Measurements from ENCODE around the gene CCDC174.

CCDC174 gene

DNA sequence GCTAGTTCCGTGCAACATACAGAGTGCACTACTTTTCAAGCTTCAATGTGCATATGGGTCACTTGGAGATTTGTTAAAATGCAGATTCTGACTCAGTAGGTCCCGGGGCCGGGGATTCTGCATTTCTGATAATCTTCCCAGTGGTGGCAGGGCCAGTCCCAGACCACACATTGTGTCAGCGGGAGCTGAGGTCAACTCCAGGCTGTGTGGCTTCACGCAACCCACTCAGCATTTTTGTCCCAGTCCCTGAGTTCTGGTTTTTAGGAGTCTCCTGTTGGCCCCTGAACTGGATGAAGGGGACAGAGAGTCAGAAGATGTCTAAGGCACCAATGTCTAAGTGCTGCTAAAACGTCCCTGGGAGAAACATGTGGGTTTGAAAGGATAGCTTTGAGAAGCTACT lies 26.1 kb upstream of the CCDC174 start:
- DNase-seq (ENCODE audit: low read depth) = no peak

DNA sequence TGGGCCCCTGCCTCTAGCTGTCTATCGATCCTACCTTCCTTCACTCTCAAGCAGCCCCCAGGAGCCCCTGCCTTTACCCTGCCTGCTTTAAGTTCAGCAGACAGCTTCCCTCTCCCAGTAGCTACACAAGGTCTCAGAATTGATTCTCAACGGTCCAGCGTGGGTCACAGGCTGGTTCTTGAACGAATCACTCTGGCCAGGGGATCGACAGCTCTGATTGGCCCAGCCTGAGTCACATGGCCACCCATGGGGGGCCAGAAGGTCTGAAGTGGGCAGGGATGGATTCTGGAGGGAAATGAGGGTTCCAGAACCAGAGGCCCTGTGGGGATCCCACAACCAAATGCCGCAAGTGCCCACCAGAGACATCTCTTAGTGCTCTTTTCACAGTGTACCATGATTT lies 23.7 kb upstream of the CCDC174 start:
- DNase-seq (ENCODE audit: low read depth) = no peak

DNA sequence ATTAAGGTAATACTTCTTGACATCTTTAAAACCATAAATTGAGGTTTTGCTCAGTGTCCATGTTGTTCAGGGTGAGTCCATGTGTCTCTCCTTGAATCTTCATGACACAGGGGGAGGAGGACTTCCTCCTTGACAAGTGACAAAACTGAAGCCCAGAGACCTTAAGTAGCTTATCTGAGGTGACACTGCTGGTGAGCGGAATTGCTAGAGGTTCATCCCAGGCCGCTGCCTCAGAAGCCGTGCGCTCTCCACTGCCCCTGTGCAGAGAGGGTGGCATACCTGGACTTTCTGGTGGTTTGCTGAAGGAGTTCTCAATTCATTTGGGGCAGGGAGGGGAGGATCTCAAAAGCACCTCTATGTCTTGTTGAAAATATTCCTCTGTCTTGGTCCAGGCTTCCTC lies 23.2 kb upstream of the CCDC174 start:
- DNase-seq (ENCODE audit: low read depth) = no peak

DNA sequence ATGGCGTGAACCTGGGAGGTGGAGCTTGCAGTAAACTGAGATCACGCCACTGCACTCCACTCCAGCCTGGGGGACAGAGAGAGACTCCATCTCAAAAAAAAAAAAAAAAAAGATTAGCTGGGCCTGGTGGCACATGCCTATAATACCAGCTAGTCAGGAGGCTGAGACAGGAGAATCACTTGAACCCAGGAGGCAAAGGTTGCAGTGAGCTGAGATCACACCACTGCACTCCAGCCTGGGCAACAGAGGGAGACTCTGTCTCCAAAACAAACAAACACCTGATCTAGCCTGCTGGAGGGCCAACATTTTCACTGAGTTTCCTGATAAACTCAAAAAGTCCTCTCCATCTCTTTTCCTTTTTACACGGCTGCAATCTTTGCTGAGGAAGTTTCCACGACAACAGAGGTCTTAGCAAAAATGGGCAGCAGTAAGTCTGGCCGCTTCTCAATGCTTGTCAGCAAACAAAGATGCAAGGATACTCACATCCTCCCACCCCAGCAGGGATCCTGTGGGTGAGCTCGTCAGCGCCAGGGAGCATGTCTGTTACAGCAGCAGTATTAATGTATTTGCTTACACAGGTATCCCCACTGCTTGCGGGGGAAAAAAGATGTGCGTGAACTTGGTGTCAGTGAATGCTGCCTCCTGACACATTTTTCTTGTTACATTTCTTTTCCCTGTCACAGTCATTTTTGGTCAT lies 21.0 kb upstream of the CCDC174 start:
- DNase-seq (ENCODE audit: low read depth) = no peak

DNA sequence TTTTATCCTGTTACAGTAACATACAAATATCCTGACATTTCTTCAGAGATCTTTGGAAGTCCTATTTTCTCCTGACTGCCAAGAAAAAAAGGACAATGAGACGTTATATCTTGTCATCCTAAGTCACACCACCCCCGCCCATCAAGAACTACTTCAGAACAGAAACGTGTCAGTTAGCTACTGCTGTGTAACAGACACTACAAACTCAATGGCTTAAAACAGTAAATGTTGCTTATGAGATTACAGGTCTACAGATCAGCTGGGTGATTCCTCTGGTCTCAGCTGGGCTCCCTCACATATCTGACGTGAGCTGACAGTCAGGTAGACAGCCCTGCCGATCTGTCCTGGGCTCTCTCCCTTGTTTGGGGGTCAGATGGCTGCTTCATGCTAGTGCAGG lies 20.5 kb upstream of the CCDC174 start:
- DNase-seq (ENCODE audit: low read depth) = no peak

DNA sequence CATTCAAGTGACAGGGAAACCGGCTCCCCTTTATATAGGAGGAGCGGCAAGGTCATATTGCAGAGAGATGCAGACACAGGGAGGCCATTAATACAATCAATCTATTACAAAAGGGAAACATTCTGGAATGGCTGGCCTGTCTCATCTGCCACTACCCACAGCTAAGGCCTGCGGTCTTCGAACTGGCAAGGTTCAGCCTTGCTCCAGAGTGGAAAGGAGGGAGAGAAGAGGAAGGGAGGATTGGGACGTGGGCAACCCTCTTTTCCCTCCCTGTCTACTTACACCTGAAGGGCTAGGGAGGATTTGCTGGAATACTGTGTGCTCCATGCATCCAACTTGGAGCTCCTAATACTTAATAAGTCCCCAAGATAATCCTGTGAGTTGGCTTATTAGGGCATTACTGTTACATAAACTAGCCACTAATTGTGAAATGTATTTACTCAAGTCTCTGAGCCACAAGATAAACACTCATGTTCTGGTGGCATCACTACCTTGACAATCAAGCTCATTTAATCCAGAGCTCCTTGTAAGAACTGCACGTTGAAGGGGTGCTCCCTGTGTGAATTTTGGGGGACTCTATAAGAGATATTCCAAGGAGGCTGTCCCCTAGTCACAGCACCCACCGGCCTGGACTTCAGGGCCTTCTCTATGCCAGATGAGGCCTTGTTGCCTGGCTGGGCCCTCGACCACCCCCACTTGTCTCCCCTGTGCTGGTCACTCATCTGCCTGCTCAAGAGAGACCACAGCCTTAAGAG lies 19.7 kb upstream of the CCDC174 start:
- no peak for DNase-seq (ENCODE audit: low read depth)

DNA sequence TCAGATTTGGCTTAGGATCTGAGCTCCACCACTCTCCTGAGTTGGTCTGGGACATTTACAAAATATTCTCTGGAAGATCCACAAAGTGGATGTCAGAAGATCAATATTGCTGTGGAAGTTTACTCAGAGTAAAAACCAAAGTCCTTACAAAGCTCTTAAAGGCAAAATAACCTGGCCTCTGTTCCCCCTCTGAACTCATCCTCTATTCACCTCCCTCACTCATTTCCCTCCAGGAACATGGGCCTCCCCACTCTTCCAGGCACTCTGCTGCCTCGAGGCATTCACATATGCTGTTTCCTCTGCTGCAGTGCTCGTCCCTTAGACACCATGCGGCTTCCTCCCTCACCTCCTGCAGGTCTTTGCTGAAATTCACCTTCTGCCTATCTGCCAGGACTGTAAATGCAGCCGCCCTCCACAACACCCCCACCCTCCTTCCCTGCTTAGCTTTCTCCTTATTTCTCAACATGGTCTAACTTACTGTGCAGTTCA lies 19.1 kb upstream of the CCDC174 start:
- no peak for DNase-seq (ENCODE audit: low read depth)

DNA sequence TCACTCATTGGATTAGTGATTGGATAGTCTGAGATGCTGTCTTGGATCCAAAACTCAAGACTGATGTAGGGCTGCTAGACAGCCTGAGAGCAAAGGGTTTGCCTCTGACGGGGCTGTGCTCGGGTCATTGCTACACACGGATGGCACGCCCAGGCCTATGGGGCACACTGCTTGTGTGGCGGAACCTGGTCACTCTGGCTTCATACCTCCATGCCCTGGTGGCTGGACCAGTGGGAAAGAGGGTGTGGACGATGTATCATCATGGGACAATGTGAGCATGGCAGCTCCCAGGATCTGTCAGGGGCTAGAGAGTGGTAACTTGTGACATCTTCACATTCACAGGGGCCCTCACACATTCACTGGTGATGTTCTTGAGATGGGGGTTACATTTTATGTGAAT lies 18.1 kb upstream of the CCDC174 start:
- no peak for DNase-seq (ENCODE audit: low read depth)

DNA sequence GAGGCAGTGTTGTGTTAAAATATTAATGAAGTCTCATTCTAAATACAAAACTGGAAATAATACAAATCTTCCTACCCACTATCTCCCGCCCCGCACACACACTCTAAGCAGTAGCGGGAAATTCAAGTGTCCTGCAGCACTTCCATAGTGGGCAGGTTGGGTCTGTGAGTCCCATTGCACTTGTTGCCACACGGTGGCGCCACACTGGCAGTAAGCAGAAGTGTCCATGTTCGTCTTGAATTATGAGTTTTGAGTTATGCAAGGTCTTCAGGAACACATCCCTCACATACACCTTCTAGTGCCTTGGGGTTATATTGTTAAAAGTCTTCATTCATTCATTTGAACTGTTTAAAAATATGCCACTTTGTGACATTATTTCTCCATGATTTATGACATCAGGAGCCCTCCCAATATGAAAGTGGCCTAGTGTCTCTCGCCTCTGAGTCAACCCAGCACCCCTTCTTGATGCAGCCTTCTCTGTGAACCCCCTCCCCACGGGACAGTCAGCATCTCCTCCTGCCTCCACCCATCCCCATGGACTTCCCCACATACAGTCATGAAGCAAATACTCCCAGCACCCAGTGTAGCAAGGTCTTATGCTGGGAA lies 17.6 kb upstream of the CCDC174 start:
- peak; percentile 64 for DNase-seq (ENCODE audit: low read depth)

DNA sequence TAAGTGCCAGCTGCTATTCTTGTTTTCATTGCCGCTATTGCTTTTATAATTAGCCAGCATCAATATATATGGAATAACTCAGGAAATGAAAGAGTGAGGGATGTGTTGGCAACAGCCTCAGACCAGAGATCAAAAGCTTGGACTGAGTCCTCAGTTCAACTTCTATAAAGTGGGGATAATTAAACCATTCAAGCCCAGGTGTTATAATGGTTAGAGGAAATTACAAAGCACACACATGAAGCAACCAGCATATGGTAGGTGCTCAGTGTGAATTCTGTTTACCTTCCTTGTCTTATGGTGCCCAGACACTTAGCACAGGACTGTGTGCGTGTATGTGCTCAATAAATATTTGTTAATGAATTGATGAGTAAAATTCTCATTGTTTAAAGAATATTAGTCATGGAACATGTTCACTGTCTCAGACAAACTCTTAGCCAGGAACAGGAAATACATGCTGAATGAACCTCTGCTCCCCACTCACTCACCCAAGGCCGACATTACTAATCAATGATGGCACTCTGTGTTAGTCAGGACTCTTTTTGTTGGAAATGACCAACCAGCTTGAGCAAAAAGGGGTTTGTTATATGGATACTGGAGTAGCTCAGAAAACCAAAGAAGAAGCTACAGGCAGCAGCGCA lies 16.7 kb upstream of the CCDC174 start:
- peak; percentile 84 for DNase-seq (ENCODE audit: low read depth)

DNA sequence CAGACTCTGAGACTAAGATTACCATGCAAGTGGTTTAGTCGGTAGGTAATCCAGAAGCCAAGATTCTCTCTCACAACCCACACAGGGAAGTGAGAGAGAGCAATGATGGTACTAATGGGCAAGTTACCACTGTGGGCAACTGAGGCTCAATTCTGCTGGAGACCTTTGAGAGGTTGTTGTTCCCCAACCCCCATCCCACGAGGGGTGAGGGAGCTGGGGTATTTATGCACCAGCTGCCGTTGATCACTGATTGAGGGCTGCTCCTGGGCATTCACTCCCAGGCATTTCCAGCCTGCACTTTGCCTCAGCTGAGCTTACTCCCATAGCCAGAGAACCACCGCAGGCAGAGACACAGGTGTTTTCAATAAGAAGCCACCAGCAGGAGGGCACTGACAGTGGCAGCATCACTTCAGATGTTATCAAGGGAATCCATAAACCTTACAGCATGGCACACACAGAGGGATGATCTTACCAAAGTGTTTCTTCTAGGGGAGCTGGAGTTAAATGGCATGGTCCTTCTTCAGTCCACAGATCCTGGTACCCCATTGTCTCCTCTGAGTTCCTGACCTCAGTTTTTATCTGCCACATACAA lies 15.0 kb upstream of the CCDC174 start:
- no peak for DNase-seq (ENCODE audit: low read depth)

DNA sequence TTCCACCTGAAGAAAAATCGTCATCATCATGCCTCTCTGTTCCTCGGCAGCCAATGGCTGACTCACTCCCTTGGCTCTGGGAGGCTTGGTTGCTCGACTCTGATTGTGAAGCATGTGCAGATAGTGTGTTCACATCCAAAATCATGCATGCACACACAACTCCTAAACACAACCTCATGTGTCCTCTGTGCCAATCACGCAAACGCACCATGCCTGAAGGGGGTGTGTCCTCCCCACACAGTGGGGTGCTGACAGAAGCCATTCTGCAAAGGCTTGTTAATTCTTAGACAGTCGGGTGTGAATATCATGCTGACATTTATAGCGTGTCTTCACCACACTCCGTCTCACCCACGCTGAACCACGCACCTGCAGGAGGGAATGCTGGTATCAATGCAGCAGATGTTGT lies 11.4 kb upstream of the CCDC174 start:
- DNase-seq (ENCODE audit: low read depth) = peak; percentile 44

DNA sequence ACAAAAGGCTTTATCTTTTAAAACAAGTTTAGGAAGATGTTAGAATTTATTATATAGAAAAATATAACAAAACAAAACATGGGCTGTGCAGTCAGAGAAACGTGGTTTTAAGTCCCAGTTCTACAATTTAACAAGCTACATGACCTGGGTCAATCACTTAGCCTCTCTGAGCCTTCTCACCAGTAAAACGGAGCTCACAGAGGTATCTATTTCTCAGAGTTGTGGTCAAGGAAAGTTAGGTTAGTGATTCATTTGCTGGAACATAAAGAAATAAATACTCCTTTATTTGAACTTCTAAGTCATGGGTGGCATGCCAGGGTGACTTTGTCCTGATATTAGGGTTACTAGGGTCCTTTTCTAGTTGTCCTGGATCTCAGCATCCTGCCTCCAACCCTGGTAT lies 10.8 kb upstream of the CCDC174 start:
- no peak for DNase-seq (ENCODE audit: low read depth)

DNA sequence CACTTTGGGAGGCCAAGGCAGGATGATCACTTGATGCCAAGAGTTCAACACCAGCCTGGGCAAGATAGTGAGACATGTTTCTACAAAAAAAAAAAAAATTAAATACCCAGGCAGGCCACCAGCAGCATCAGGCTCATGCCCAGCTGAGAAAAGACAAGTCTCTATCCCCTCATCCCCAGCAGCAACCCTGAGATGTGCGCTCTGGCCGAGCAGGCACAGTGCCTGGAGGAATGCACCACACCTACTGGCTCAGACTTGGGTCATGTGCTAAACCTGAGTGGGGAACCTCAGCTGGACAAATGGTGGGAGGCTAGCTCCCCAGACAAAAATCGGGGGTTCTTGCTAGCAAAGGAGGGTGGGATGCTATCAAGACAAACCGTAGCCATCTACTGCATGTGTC lies 10.2 kb upstream of the CCDC174 start:
- DNase-seq (ENCODE audit: low read depth) = no peak

DNA sequence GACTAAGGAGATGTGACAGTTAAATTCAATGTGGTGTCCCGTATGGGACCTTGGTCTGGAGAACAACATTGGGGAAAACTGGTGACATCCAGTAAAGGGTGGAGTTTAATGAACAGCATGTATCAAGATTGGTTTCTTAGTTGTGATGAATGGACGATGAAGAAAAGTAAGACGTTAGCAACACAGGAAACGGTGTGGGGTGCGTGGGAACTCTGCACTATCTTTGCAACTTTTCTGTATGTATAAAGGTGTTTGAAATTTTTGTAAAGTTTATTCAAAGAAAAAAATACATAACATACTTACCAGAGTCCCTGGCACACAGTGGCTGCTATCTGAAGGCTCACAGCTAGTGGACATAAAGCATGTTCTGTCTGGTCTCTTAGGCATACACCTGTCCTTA lies 6.1 kb upstream of the CCDC174 start:
- DNase-seq (ENCODE audit: low read depth) = no peak

DNA sequence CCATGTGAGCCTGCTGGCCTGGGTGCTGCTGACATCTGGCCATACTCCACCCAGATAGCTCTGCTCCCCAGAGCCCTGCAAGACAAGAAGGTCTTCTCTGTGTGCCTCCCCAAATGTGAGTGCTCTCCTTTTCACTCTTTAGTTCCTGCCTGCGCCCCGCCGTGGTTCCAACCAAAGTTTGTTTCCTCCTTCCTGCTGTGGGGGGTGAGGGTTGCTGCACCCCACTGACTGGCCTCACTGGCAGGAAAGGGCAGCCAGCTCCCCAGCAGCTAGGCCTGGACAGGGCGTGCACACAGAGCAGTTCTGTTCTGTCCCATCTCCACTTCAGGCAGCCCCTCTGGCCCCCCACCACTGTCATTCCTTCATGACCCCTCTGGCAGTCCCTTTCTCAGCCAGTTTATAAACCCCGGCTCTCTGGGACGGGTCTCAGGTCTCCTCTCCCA lies 5.4 kb upstream of the CCDC174 start:
- no peak for DNase-seq (ENCODE audit: low read depth)

DNA sequence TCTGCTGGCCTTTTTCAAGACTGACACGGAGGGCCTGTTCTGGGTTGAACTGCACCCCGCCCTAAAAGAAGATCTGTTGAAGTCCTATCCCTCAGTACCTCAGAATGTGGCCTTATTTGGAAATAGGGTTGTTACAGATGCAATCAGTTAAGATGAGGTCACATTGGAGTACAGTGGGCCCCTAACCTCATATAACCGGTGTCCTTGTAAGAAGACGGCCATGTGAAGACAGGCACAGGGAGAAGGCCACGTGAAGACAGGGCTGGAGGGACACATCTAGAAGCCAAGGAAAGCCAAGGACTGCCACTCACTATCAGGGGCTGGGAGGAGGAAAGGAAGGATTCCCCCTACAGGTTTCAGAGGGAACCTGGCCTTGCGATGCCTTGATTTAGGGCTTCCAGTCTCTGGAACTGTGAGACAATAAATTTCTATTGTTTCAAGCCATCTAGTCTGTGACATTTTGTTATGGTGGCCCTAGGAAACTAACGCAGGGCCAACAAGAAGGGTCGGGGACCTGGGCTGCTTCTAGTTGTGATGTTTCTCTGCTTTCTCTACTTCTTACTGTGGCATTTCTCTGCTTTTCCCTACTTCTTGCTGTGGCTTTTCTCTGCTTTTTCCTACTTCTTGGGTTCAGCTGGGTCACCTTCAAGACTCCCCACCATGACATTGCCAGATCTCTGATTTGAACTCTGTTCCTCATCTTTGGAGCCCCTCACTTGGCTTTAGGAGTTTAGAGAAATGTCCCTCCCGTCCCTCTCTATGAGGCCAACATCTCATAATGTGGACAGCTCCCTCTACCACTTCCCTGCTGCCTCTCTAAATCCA lies 4.8 kb upstream of the CCDC174 start:
- no peak for DNase-seq (ENCODE audit: low read depth)

DNA sequence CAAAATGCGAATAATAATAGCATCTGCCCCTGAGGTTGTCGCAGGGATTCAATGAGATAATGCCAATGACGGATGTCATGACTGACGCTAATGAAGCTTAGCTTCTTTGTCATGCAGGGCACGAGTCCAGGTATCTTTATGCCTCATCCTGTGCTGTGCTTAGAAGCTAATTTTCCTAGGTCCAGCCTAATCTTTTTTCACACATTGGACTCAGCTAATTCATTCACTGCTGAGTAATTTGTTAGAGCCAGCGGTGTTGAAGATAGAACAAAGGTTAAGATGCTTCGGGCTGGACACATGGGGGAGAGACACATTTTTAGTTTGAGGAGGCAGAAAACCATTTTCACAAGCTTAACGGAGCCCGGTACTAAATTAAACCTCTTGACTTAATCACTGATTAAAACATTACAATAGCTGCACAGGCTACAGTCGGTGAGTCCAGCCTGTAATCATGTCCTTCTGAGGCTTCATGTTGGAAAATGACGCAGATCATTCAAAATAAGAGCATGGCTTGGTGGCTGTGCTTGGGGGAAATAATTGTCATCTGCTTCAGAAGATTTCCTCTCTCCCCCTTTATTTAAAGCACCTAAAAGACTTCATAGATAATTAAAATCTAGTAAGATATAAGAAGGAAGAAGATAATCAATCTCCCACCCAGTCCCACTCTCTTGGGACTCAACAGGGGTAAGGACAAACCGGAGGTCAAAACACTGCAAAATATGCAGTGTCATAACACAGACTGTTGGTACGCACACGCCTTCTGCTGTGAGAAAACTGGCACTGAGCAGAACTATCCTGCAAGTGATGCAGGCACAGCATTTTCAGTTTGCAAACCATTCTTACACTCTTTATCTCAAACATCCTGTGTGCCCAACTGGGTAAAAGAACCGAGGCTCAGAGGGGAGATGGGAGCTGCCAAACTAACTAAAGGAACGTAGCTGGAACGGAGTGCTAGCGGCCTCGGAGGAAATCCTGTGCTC lies 3.3 kb upstream of the CCDC174 start:
- DNase-seq (ENCODE audit: low read depth) = no peak

DNA sequence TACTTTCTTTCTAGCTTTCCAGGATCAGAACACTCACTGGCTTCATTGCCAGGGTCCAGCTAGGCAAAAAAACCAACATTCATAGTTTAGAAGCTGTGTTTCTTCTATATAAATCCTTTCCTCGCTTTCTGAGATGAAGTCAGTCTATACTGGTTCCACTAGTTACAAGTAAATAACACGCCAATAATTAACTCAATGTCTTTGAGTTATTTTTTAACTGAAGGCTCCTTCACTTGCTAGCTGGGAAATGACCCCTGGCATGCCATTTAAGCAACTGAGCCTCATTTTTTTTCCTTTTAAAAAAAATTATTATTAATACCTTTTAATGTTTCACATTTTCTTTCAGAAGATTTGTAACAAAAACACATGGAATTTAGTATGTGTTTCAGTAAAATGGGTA lies 2.1 kb upstream of the CCDC174 start:
- DNase-seq (ENCODE audit: low read depth) = no peak

DNA sequence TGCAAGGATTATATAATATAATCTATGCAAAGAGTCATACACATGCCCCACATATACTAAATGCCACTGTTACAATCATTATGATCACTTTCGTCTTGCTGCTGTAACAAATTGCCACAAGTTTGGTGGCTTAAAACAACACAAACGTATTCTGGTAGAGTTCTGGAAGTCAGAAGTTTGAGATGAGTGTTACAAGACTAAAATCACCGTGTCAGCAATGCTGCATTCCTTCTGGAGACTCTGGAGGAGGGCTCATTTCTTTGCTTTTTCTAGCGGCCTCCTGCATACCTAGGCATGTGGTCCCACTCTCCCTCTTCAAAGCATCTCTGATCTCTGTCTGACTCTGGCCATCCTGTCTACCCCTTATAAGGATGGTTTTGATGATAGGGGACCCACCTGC lies 1.4 kb upstream of the CCDC174 start:
- no peak for DNase-seq (ENCODE audit: low read depth)

Data from ELR (cell line).